Endothelial cell of hepatic sinusoid (primary cell): ENCODE results near the gene CCDC88B.

ENCODE experiments used
- in situ Hi-C: cut with HindIII; loops from 2 replicates; pipeline ENCODE4 v1.10.0; 2017; ENCODE audit warnings: low sequenced_read_pairs

Gene CCDC88B

GRCh38 chr11:64358907-64359711, 19.1 kb downstream of the CCDC88B start, which contains the start of gene RPS6KA4:
TSS of gene RPS6KA4 (plus strand) at chr11:64359162. CDS start at chr11:64359236, 74 bp downstream.
- in situ Hi-C loops: no loop called here

- in situ Hi-C loops: no loop called here
Observed at GRCh38 chr11:64359712-64360445, 19.9 kb downstream of the CCDC88B start.

- in situ Hi-C loops: no loop called here
Observed at GRCh38 chr11:64360448-64360921, 20.5 kb downstream of the CCDC88B start.

- in situ Hi-C loops: no loop called here
Observed at GRCh38 chr11:64361659-64362058, 21.7 kb downstream of the CCDC88B start.

- in situ Hi-C loops: no loop called here
Observed at GRCh38 chr11:64362339-64362738, 22.3 kb downstream of the CCDC88B start.

GRCh38 chr11:64364435-64364834, 24.4 kb downstream of the CCDC88B start:
- in situ Hi-C loops: no loop called here

GRCh38 chr11:64364911-64365310, 24.9 kb downstream of the CCDC88B start:
- in situ Hi-C loops: loop anchor here (5.0 kb wide), 1 partner anchor 62 kb away; no protein-coding TSS in a partner anchor

GRCh38 chr11:64366751-64367150, 26.7 kb downstream of the CCDC88B start:
- in situ Hi-C loops: loop anchor here (5.0 kb wide), 1 partner anchor 61 kb away; no protein-coding TSS in a partner anchor

- in situ Hi-C loops: loop anchor here (5.0 kb wide), 1 partner anchor 59 kb away; no protein-coding TSS in a partner anchor
Observed at GRCh38 chr11:64367931-64368672, 28.1 kb downstream of the CCDC88B start.

GRCh38 chr11:64368673-64369074, 28.7 kb downstream of the CCDC88B start:
- in situ Hi-C loops: loop anchor here (5.0 kb wide), 1 partner anchor 59 kb away; no protein-coding TSS in a partner anchor

GRCh38 chr11:64369440-64370421, 29.7 kb downstream of the CCDC88B start:
- in situ Hi-C loops: loop anchor here (5.0 kb wide), 1 partner anchor 58 kb away; no protein-coding TSS in a partner anchor

- in situ Hi-C loops: no loop called here
Observed at GRCh38 chr11:64371201-64371600, 31.2 kb downstream of the CCDC88B start.

- in situ Hi-C loops: no loop called here
Observed at GRCh38 chr11:64372021-64372420, 32.0 kb downstream of the CCDC88B start.

- in situ Hi-C loops: no loop called here
Observed at GRCh38 chr11:64372802-64373597, 33.0 kb downstream of the CCDC88B start.

GRCh38 chr11:64373598-64373974, 33.6 kb downstream of the CCDC88B start:
- in situ Hi-C loops: no loop called here

- in situ Hi-C loops: no loop called here
Observed at GRCh38 chr11:64376071-64376470, 36.1 kb downstream of the CCDC88B start.

- in situ Hi-C loops: no loop called here
Observed at GRCh38 chr11:64378335-64378880, 38.4 kb downstream of the CCDC88B start.

- in situ Hi-C loops: no loop called here
Observed at GRCh38 chr11:64379160-64379559, 39.2 kb downstream of the CCDC88B start.
